Cerebellar cortex (tissue), 1 donor: Measurements from ENCODE around the gene ASCC3.

ENCODE experiments used
- DNase-seq: peaks from one replicate; pipeline ENCODE4 v3.0.0-alpha.2; 2015; ENCODE audit warnings: low spot score

ASCC3 gene

DNA sequence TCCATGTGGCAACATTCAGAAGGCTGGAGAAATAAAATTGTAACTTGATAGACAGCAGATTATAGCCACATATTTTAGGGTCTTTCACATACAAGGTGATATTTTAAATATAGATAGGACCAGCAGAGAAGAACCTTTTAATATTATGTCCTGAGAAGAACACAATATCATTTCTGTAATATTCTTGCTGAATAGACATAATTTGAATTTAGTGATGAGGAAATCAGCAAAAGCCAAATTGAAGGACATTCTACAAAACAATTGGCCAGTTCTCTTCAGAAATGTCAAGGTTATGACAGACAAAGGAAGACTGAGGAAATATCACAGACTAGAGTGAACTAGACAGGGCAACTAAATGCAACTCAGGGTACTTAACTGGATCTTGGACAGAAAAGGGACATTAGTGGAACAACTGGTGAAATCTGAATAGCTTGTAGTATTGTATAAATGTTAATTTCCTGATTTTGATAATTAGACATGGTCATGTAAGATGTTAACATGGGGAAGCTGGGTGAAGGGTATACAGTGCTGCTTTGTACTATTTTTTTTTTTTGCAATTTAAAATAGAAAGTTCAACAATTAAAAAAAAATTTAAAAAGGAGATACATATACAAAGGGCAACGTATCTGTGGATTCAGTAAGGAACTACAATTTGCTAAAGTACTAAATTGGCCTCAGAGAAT is 281.9 kb downstream of the ASCC3 start:
- no peak for DNase-seq

DNA sequence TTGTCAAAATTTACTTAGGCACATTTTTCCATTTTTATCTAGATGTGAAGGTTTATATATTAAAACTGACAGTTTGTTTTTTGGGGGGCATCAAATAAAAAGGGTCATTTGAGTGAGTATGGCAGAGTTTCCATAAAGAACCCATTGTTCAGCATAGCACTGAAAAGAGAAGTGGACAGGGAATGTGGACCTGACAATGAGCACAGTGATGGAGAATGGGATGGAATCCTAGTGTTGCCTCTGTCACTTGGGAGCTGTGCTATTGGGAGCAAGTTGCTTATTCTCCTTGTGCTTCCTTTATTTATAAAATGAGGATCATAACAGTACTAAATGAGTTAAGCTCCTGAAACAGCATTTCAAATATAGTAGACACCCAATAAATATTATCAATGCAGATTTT is 285.7 kb downstream of the ASCC3 start:
- no peak for DNase-seq

DNA sequence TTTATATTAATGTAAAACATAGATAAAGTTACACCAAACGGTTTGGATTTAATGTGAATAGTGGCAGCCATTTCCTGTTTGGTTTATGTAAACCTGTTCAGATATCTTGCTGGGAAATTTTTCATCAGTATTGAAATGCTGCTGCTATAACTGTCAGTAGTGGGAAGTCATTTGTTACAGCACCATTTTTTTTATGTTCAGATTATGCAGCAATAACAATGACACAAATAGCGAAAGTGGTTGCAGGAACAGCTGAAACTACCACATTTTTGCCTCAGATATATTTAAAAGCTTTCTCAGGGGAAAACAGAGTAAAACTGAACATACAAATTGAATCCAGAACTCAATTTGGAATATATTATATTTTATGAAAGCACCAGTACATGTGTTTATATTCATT is 287.6 kb downstream of the ASCC3 start:
- DNase-seq: no peak

DNA sequence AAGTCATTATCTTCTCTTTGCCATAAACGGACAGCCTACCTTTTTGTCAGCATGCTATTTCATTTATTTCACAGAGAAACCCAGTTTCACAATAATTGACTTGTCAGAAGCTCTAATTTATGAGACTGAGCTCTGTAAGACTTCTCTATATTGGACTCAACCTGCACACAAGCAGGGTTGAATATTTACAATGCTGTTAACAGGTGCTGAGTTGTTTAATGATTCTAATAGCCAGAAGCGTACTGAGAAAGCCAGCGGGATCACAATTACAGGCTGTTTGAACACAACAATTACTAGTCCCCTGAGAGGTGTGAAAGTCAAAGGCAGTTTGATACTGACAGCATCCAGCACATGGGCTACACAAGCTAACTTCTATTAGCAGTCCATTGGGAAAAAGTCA is 288.2 kb downstream of the ASCC3 start:
- DNase-seq: no peak

DNA sequence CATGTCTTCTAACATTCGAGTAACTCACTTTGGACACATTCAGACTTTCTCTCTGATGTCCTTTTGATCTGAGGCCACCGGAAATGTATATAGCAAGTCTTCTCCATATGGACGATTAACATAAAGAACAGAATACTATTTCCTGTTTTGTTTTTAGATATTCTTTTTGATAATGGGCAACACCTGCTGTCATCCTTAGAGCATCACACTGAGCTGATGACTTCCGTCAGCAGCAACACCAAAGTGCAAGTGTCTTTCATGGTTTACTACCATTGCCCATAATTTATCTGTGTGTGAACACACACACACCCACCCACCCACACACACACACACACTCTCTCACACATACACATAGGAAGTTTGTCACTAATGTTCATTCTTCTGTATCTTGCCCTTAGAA is 303.7 kb downstream of the ASCC3 start:
- DNase-seq: no peak

DNA sequence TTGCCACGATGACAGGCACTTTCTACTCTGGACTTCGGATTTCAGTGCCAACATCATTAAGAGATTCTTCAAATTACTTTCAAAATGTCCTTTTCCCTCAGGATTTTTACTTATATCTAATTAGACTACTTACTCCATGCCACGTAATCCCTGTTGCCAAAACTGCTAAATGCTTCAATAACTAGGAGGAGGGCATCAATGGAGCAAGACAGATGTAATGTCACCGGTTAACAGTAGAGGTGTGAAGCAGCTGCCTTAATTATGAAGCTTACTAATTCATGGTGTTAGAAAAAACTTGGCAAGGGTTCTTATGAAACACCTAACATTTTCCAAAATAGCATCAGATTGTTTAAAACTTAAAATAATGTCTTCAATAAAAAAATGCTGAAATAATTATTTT is 305.2 kb downstream of the ASCC3 start:
- DNase-seq: no peak

DNA sequence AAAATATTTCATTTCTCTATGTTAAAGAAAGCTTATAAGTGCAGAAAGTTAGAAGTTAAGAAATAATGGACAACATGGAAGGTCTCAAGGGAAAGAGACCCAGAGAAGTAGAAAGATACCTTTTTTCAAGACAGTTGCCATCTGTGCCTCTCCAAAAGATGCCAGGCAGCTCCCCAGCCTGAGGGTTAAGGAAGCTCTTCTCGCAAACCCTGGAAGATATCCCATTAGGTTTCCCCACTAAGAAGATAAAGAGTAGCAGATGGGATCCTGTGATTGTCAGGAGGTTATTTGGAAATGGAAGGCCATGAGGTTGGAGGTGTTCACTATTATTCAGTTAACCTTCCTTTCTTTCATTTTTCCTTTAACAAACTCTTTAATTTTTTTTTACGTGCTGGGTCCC is 306.3 kb downstream of the ASCC3 start:
- peak; percentile 69 for DNase-seq

DNA sequence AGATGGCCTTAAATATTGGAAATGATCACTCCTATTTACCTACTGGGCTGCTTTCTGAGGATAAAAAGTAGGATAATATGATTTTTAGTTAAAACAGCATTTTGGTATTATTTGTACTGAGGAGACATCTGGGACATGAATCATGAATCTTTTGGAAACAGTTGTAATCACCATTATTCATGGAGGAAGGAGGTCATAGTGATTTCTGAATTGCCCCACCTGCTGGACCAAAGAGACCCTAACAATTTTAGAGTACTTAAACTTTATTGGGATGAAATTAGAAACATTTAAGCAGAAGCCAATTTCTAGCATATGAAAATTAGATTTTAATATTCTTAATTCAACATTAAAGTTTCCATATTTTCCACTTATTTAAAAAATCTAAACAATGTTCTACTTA is 308.0 kb downstream of the ASCC3 start:
- DNase-seq: no peak

DNA sequence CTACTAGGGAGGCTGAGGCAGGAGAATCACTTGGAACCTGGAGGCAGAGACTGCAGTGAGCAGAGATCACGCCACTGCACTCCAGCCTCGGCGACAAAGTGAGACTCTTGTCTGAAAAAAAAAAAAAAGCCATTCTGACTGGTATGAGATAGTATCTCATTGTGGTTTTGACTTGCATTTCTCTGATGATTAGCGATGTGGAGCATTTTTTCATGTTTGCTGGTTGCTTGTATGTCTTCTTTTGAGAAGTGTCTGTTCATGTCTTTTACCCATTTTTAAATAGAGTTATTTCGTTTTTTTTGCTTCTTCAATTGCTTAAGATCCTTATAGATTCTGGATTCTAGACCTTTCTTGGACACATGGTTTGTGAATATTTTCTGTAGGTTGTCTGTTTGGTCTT is 312.9 kb downstream of the ASCC3 start:
- no peak for DNase-seq

DNA sequence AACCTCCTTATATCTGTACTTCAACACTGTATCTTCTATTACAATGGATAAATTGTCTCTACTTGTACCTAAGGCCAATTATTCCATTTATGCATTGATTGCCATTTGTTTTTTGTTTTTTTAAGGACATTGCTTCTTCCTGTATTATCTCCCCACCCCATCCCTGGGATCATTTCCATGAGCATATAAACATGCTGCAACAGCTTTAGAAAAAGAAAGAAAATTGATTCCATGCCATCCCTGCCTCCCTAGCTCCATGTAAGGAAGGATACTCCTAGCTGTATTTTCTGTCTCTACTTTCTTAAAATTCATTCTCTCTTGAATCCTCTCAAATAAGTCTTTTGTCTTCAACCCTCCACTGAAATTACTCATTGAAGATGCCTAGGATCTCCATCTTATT is 314.6 kb downstream of the ASCC3 start:
- no peak for DNase-seq

DNA sequence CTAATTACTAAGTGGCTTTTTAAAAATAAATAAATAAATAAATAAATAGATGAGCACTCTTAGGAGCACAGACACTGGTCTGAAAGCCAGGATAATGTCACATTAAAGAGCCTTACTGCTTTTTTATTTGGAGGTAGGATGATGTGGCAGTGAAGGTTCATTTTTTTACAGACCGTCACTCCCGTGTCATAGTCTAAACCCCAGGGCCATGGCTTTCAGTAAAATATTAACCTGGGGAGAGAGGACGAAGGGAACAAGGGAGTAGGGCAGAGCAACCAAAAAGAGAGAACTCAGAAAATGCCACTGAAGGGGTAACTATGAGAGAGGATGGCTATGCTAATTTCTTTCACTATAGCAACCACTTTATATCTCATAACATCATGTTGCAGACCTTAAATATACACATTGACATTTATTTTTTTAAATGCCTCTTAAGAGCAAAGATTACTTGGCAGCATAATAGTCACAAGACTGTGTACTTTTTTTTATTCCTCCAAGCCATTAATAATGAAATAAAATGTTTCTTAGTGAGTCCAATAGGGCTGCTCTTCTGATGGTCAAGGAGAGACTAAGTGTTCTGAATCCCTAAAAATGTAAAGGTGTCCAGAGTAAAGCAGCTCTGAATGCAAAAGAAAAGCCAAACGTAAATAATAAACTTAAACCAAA is 315.6 kb downstream of the ASCC3 start:
- DNase-seq: no peak

DNA sequence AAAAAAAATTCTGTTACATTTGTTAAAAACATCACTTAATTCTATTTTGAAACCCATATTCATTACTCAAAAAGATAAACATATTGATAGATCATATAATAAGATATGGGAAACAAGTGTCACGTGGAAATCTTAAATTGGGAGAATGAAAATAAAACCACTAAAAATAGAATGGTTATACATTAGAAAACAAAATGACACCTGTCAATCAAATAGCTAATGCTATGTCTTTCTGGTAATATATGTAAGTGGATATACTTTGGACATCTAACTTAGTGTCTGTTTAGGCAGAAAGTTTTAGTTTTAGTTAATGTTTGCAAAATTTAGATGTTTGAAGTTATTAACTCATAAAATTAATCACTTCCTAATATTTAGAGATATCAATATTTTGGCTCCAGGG is 321.3 kb downstream of the ASCC3 start:
- no peak for DNase-seq

DNA sequence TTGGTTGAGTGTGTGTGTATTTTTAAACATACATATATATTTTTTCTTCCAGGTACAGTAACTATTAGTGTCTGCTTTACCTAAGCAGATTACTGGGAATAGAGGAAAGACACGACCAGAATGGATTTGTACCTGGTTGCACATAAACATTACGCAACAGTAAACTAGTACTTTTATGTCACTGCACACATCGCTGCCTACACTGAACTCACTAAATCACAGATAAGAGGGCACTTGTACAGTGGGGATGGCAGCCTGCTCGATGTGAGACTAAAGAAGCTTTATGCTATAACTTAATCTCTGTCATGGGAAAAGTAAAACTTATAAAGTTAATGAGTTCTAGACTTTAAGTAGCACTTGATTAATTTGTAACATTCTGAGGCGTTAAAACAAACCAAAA is 326.9 kb downstream of the ASCC3 start:
- no peak for DNase-seq

DNA sequence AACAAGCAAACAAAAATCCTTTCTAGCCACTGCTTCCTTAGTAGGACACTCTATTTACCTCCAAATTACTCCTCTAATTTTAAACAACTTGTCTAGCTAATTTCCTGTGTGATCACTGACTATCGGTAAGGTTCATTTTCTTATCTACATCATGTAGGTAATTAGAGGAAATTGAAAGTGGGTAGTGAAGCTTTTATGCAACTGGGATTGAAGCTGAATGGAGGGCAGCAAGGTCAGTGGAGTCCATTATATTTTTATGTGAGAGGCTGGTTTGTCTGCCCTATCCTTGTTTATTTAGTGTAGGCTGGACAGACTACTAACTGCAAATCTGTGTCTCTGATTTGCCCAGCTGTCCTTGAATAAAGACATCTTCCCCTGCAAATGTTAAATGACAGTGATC is 327.9 kb downstream of the ASCC3 start:
- DNase-seq: no peak

DNA sequence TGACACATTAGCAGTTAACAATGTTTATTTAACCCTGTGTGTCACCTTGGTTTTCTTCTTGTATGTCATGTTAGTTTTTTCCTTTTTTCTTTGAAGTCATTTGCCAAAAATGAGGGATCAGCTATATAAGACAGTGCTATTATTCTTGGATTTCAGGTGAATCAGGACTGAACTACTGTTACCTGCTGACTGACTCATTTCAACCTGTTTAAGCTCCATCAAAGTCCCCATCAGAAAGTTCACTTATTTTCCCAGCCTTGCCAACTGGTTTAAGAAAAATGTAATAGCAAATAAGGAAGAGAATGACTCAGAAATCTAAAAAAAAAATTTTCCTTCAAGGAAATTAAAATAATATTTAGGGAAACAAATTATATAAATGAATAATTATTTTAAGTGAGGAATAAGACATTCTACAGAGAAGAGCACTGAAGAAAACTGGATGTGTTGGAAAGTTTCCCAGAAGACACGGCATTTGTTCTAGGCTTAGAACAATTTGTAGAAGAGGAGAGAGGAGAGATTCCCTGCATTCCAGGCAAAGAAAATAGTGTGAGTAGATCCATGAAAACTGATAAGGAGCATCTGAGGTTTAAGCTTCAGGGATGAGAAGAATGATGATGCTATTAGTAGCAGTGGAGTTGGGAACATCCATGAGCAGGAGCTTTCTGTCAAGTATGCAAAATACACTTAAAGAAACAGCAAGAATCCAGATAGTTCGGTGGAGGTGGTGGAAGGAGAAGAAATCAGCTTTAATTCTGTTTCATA is 331.5 kb downstream of the ASCC3 start:
- DNase-seq: no peak

DNA sequence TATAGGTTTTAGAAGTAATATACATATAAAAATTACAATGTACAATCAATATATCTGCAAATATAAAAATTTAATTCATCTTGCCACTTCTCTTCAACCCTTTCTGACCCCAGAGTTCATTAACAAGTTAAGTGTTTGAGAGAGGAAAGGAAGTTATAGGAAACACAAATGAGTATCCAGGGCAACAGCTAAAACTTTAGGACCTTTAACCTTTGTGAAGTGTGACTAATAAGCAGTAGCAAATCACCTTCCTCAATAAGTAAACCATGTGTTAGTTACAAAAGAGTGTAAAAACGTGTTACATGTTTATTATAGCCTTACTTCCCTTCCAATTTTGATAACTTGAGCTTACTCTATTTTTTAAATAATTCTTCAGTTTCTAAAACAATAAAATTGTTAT is 343.0 kb downstream of the ASCC3 start:
- no peak for DNase-seq

DNA sequence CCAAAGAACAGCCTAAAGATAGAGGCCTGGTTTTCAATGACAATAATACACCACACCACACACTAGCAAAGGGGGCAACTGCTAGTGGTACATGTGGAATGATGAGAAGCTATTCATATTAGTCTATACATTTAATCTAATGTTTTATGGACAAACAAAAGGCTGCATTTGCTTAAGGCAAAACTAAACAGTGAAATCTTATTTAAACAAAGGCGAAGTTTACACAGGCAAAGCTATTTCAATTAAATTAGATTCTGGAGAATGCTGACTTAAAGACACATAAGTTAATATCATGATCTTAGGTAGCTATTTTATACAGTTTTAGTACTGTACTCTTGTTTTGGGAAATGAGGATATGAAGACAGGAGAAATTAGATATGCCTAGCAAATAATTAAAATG is 362.5 kb downstream of the ASCC3 start:
- DNase-seq: no peak

DNA sequence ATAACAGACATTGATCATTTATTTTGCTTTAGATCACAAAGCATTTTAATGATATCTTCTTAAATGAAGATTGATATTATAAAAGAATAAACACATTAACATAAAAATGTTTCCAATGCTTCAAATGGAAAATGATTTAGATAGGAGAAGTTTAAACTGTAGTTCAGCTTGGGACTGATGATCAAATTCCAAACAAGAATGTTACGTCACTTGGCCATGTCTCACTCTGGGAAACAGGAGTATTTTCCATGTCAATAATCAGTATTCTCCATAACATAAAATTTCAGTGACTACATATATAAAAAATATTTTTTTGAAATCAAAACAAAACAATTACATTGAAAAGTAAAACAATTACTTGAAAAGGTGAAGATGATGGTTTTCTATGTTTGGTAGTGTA is 363.5 kb downstream of the ASCC3 start:
- no peak for DNase-seq

DNA sequence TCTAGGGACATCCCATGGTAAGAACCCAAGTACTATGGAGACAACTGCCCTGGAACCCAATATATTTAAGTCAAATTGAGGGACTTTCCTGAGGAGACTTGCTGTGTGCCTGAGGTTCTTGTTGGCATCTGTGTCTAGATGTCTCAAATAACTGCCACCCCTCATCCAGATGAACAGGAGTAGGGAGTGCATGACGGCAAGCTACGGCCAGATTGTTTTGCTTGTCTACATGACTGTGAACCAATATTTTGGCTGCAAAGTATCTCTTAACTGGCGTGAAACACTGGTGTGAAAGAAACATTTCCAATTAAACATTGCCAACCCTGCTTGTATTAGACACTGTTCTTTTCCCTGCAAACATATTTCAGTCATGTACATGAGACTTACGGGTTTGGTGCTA is 364.0 kb downstream of the ASCC3 start:
- no peak for DNase-seq

DNA sequence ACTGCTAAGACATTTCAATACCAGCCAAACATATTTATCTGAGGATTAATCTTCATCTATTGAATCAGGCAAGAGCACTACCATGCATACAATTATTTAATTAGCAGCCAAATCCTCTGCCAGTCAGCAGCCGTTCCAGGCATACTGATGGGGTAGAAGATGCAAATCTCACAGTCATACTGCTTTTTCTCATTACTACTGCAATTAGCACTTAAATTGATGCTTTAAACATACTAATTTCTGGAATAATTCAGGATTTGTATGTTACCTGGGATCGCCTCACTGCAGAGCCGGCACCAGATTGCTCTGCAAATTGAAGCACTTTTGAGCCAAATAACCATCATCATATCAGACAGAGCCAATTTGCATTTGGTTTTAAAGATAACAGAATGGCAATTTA is 366.5 kb downstream of the ASCC3 start:
- peak; percentile 9 for DNase-seq

DNA sequence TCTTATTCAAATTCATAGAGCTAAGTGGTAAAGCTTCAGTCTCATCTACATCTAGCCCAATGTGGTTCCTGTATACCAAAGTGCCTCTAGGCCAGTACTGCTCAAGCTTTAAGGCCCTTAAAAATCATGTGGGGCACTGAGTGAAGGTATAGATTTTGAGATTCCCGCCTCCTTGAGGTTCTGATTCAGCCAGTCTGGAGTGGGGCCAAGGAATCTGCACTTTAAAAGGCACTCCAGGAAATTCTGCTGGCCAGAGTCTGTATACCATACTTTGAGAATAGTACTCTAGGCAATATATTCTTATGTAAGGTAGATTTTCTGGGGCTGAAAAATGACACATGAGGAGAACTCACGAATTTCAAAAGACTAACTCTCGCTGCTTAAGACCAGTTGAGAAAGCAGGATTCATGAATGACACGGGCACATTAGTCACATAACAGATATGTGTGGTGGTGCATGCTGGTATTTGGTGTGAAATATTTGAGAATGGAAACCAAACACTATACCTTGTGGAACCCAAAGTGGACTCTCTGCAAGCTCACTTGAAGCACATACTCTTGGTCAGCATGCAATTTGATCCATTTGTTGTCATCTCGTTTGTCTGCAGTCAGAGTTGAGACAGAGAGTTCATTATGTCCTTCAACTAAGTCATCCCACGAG is 368.8 kb downstream of the ASCC3 start:
- no peak for DNase-seq

DNA sequence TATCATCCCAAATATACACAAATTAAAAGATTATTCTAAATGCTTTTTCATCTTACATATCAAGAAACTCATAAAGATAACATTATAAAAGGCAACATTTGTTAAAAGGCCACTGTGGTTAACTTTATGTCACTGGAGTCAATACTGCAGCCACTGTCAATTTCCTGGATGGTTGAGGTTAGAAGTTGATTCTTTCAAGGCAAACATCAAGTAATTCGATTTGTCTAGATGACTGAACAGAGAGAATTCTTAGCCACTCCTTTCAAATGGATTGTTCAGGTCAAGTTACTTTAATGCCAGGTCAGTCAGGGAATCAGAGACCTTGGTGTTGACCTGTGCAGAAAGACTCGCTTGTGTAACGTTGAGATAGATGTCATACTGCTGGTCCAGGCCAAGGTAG is 372.0 kb downstream of the ASCC3 start:
- DNase-seq: no peak

DNA sequence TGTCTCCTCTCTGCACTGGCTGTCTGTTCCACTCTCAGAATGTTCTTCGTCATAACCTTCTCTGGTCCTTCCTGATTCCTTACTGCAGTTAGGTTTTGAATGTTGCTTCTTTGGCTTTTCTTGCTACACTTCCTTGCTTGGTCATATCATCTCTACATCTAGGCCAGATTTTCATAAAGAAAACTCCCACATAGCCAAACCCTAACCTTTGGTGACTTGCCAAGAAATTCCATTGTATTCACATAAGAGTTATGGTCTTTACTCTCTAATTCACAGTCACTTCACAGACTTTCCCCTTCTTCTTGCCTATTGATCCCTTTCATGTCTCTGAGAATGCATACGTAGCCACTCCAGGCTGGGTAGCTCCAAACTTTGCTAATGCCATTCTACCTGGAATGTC is 374.5 kb downstream of the ASCC3 start:
- no peak for DNase-seq
